ENCODE measurements around the gene MRPL47. TPM values are rescaled to one million over a fixed set of nuclear protein-coding genes. Genes with fewer than 3 reads are reported as not detected.
A peak's percentile ranks its signal among the peaks of the same experiment; 100 is the strongest.

The MRPL47 gene
- total and polyA plus RNA-seq, 2 of the 13 experiments (the other 11 are each of a cell fraction or from before 2014, with no cell fraction given) = 36.1 to 83.8 TPM

DNA sequence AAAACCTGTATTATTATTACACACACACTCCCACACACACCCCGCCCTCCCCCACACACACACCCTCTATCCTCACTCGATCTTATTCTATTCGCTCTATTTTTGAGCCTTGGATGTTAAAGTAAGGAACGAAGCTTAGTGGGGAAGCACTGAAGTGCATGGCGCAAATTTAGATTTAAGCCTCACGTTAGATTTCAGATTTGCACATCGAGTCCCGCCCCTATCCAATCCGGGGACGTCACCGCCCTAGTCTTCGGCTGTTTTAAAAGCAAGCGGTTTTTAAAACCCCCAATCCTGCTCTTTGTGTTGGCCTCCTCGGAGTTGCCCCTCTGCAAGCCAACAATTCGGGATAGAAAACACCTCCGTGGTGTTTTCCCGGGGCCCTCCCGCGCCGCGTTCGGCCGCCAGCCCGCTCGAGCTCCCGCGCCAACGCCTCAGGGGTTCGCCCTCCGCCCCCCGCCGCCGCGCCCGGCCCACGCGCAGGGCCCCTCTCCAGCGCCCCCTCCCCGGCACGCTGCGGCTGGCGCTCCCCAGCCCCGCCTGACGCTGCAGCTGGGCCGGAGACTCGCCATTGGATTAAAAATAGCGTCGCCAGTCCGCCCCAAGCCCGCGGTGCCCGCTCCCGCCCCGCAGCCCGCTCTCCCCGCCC, 48.1 kb upstream of the MRPL47 start, which contains the start of gene USP13 (continued):
- no peak for TF ChIP-seq ZNF678 (CRISPR knock-in tag; IDR thresholded peaks at IDR 0.05)
- TF ChIP-seq ZMYM3 (CRISPR knock-in tag; IDR thresholded peaks at IDR 0.05) = no peak
- peak; percentile 77 for TF ChIP-seq POLR2G (IDR thresholded peaks at IDR 0.05; ENCODE audit: low read depth, low read length)
- TF ChIP-seq, protein P1, sequence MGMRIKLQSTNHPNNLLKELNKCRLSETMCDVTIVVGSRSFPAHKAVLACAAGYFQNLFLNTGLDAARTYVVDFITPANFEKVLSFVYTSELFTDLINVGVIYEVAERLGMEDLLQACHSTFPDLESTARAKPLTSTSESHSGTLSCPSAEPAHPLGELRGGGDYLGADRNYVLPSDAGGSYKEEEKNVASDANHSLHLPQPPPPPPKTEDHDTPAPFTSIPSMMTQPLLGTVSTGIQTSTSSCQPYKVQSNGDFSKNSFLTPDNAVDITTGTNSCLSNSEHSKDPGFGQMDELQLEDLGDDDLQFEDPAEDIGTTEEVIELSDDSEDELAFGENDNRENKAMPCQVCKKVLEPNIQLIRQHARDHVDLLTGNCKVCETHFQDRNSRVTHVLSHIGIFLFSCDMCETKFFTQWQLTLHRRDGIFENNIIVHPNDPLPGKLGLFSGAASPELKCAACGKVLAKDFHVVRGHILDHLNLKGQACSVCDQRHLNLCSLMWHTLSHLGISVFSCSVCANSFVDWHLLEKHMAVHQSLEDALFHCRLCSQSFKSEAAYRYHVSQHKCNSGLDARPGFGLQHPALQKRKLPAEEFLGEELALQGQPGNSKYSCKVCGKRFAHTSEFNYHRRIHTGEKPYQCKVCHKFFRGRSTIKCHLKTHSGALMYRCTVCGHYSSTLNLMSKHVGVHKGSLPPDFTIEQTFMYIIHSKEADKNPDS (CRISPR knock-in tag; IDR thresholded peaks at IDR 0.05) = no peak
- TF ChIP-seq, protein P2, sequence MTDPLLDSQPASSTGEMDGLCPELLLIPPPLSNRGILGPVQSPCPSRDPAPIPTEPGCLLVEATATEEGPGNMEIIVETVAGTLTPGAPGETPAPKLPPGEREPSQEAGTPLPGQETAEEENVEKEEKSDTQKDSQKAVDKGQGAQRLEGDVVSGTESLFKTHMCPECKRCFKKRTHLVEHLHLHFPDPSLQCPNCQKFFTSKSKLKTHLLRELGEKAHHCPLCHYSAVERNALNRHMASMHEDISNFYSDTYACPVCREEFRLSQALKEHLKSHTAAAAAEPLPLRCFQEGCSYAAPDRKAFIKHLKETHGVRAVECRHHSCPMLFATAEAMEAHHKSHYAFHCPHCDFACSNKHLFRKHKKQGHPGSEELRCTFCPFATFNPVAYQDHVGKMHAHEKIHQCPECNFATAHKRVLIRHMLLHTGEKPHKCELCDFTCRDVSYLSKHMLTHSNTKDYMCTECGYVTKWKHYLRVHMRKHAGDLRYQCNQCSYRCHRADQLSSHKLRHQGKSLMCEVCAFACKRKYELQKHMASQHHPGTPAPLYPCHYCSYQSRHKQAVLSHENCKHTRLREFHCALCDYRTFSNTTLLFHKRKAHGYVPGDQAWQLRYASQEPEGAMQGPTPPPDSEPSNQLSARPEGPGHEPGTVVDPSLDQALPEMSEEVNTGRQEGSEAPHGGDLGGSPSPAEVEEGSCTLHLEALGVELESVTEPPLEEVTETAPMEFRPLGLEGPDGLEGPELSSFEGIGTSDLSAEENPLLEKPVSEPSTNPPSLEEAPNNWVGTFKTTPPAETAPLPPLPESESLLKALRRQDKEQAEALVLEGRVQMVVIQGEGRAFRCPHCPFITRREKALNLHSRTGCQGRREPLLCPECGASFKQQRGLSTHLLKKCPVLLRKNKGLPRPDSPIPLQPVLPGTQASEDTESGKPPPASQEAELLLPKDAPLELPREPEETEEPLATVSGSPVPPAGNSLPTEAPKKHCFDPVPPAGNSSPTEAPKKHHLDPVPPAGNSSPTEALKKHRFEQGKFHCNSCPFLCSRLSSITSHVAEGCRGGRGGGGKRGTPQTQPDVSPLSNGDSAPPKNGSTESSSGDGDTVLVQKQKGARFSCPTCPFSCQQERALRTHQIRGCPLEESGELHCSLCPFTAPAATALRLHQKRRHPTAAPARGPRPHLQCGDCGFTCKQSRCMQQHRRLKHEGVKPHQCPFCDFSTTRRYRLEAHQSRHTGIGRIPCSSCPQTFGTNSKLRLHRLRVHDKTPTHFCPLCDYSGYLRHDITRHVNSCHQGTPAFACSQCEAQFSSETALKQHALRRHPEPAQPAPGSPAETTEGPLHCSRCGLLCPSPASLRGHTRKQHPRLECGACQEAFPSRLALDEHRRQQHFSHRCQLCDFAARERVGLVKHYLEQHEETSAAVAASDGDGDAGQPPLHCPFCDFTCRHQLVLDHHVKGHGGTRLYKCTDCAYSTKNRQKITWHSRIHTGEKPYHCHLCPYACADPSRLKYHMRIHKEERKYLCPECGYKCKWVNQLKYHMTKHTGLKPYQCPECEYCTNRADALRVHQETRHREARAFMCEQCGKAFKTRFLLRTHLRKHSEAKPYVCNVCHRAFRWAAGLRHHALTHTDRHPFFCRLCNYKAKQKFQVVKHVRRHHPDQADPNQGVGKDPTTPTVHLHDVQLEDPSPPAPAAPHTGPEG (CRISPR knock-in tag; IDR thresholded peaks at IDR 0.05) = peak; percentile 39; the same call in 1 of the 2 replicates
- TF ChIP-seq ATF7-NPFF (CRISPR knock-in tag; IDR thresholded peaks at IDR 0.05; ENCODE audit: low read depth) = peak; percentile 70; the same call in 1 of the 2 replicates
- TF ChIP-seq CCDC6 (CRISPR knock-in tag; IDR thresholded peaks at IDR 0.05) = peak; percentile 85
- TF ChIP-seq, protein P3, sequence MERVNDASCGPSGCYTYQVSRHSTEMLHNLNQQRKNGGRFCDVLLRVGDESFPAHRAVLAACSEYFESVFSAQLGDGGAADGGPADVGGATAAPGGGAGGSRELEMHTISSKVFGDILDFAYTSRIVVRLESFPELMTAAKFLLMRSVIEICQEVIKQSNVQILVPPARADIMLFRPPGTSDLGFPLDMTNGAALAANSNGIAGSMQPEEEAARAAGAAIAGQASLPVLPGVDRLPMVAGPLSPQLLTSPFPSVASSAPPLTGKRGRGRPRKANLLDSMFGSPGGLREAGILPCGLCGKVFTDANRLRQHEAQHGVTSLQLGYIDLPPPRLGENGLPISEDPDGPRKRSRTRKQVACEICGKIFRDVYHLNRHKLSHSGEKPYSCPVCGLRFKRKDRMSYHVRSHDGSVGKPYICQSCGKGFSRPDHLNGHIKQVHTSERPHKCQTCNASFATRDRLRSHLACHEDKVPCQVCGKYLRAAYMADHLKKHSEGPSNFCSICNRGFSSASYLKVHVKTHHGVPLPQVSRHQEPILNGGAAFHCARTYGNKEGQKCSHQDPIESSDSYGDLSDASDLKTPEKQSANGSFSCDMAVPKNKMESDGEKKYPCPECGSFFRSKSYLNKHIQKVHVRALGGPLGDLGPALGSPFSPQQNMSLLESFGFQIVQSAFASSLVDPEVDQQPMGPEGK (CRISPR knock-in tag; IDR thresholded peaks at IDR 0.05) = peak; percentile 77
- no peak for TF ChIP-seq FLYWCH1 (CRISPR knock-in tag; IDR thresholded peaks at IDR 0.05)
- no peak for TF ChIP-seq NBN (conservative IDR thresholded peaks at IDR 0.05)
- TF ChIP-seq HES4 (CRISPR knock-in tag; IDR thresholded peaks at IDR 0.05; ENCODE audit: borderline replicate concordance) = no peak
- no peak for TF ChIP-seq ZBTB20 (CRISPR knock-in tag; IDR thresholded peaks at IDR 0.05; ENCODE audit: borderline replicate concordance, low read depth)
- no peak for TF ChIP-seq RFXAP (CRISPR knock-in tag; IDR thresholded peaks at IDR 0.05; ENCODE audit: borderline replicate concordance)
- no peak for TF ChIP-seq ZNF747 (CRISPR knock-in tag; IDR thresholded peaks at IDR 0.05; ENCODE audit: borderline replicate concordance)
- peak; percentile 56; the same call in 1 of the 2 replicates for TF ChIP-seq HOXA3 (CRISPR knock-in tag; IDR thresholded peaks at IDR 0.05)
- TF ChIP-seq ARNT2 (CRISPR knock-in tag; IDR thresholded peaks at IDR 0.05; ENCODE audit: low read depth) = peak; percentile 51; the same call in 1 of the 2 replicates
- no peak for TF ChIP-seq ZNF205 (CRISPR knock-in tag; IDR thresholded peaks at IDR 0.05)
- TF ChIP-seq KLF15 (CRISPR knock-in tag; IDR thresholded peaks at IDR 0.05; ENCODE audit: borderline replicate concordance) = no peak
- no peak for TF ChIP-seq PCBP2 (optimal IDR thresholded peaks at IDR 0.05; ENCODE audit: low read depth, low read length, poor library complexity, severe bottlenecking)
- TF ChIP-seq SAP130 (CRISPR knock-in tag; IDR thresholded peaks at IDR 0.05; ENCODE audit: low read depth) = peak; percentile 35
- TF ChIP-seq ZNF577 (CRISPR knock-in tag; IDR thresholded peaks at IDR 0.05; ENCODE audit: borderline replicate concordance, low read depth) = no peak
